ENCODE measurements around the gene UIMC1.

GRCh38 chr5:176955895-176956294 is 50.7 kb downstream of the UIMC1 start:
- no peak for TF ChIP-seq OVOL3 (tag by site-specific recombination; IDR thresholded peaks at IDR 0.05)
- TF ChIP-seq CTCF (tag by site-specific recombination; IDR thresholded peaks at IDR 0.05), result no peak
- TF ChIP-seq MEIS1 (CRISPR knock-in tag; IDR thresholded peaks at IDR 0.05; ENCODE audit: borderline replicate concordance), result no peak
- TF ChIP-seq AEBP2 (tag by site-specific recombination; IDR thresholded peaks at IDR 0.05; ENCODE audit: borderline replicate concordance), result no peak
- TF ChIP-seq ZSCAN30 (tag by site-specific recombination; IDR thresholded peaks at IDR 0.05), result no peak
- TF ChIP-seq ZNF324 (tag by site-specific recombination; IDR thresholded peaks at IDR 0.05), result no peak
- no peak for TF ChIP-seq PRDM2 (tag by site-specific recombination; IDR thresholded peaks at IDR 0.05; ENCODE audit: borderline replicate concordance)
- TF ChIP-seq ATF2 (tag by site-specific recombination; IDR thresholded peaks at IDR 0.05; ENCODE audit: low read depth), result no peak
- no peak for TF ChIP-seq MYNN (tag by site-specific recombination; IDR thresholded peaks at IDR 0.05; ENCODE audit: borderline replicate concordance)
- no peak for TF ChIP-seq ZNF707 (tag by site-specific recombination; IDR thresholded peaks at IDR 0.05)
- TF ChIP-seq ZNF24 (tag by site-specific recombination; IDR thresholded peaks at IDR 0.05), result no peak
- TF ChIP-seq ZBTB48 (tag by site-specific recombination; IDR thresholded peaks at IDR 0.05), result no peak
- no peak for TF ChIP-seq ZNF274 (IDR thresholded peaks at IDR 0.05; ENCODE audit: low read length)
- TF ChIP-seq ZNF274 (tag by site-specific recombination; IDR thresholded peaks at IDR 0.05; ENCODE audit: borderline replicate concordance), result no peak

Measured in HEK293 (cell line).